NCI-H1048 (cell line): ENCODE data around the gene RPL18.

Experiments used
- DNase-seq: peaks from one replicate; lab custom pipeline; 2025; lab: John Stamatoyannopoulos, UW

RPL18 gene

DNA sequence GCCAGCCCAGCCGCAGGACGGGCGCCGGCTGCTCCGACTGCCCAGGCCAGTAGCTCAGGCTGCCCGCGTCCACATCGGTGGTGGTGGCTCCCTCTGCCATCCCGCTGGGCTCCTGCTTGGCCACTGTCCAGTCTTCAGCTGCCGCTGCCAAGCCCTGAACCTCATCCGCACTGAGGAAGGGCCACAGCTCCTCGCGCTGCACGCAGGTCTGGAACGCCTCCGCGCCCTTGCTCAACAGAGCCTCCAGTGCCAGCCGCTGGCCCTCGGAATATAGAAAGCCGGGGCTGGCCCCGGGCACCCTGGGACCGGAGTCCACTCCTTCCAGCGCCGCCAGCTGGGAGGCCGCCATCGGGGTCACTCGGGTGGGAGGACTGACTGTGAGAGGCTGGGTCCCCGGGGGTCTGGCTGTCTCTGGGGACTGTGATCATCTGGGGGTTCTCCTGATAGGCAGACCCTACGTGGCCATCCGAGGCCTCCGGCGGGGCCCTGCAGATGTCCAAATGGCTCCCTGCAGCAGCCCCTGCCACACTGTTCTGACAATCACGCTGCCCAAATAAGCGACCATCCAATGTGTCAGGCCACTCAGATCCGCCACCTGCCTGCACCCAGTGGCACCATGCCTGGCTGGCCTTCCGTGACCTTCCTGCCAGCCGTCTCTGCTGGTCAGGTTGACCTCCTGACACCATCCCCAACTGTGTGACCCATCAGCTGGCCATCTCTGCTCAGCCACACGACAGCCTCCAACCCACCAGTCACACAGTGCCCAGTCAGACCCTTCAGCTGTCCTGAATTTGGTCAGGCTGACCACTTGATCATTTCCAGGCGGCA, 5.7 kb downstream of the RPL18 start:
- no peak for DNase-seq

DNA sequence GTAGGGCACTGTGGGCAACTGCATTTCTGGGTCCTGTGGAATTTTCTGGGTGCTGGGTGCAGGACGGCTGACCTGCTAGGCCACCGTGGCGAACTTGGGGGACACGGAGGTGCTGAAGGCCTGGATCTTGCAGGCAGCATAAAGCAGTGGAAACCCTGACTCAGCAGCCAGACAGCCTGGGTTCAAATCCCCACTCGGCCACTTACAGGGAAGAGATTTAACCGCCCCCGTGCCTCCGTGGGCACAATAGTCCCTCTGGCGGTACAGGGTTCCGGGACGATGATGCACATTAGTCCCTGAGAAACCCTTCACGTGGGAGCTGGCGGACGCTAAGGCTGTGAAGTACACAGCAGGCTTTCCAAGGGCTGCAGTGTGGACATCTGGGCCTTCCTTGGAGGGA, 7.1 kb downstream of the RPL18 start:
- no peak for DNase-seq

DNA sequence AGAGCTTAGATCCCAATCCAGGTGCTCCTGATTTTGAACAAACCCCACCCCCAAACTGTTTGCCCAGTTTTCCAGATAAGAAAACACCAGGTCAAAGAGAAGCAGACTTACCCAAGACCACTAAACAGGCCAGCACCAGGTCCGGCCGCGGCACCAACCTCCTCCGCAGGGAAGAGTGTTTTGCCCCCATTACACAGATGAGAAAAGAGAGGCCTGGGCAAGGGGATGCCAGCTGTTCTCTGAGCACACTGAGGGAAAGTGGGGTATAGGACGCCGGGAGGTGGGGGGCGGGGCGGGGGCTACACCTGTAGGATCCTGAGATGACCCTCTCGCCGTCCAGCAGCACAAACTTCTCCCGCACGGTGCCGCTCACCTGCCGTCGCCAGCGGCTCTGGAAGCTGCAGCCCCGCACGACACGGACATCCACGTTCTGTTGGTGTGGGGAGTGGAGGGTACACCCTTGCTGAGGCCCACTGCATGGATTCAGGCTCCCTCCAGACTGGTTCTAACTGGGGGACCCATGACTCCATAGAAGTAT, 9.3 kb downstream of the RPL18 start:
- DNase-seq, result no peak

DNA sequence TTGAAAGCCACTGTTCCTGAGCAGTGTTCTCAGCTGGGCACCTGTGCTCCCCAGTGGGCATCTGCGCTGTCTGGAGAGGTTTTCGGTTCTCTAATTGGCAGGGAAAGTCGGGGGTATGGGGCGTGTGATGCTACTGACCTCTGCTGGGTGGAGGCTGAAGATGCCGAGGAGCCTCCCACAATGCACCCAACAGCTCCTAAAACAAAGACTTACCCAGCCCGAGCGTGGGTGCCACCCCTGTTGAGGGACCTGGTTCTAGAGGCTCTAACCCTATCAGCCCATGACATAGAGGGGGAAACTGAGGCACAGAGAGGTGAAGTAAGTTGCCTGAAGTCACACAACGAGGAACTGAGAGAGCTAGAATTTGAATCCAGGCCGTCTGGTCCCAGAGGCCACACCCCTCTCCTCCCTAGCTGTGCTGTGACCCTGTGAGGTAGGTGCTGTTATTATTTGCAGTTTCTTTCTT, 10.1 kb downstream of the RPL18 start:
- DNase-seq, result no peak

DNA sequence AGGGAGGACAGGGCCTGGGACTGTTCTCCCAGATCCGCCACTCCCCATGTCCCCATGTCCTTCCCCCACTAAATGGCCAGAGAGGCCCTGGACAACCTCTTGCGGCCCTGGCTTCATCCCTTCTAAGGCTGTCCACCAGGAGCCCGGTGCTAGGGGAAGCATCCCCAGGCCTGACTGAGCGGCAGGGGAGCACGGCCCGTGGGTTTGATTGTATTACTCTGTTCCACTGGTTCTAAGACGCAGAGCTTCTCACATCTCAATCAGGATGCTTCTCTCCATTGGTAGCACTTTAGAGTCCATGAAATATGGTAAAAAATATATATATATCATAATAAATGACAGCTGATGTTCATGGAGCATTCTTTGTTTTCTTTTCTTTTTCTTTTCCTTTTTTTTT, 11.6 kb downstream of the RPL18 start:
- no peak for DNase-seq

DNA sequence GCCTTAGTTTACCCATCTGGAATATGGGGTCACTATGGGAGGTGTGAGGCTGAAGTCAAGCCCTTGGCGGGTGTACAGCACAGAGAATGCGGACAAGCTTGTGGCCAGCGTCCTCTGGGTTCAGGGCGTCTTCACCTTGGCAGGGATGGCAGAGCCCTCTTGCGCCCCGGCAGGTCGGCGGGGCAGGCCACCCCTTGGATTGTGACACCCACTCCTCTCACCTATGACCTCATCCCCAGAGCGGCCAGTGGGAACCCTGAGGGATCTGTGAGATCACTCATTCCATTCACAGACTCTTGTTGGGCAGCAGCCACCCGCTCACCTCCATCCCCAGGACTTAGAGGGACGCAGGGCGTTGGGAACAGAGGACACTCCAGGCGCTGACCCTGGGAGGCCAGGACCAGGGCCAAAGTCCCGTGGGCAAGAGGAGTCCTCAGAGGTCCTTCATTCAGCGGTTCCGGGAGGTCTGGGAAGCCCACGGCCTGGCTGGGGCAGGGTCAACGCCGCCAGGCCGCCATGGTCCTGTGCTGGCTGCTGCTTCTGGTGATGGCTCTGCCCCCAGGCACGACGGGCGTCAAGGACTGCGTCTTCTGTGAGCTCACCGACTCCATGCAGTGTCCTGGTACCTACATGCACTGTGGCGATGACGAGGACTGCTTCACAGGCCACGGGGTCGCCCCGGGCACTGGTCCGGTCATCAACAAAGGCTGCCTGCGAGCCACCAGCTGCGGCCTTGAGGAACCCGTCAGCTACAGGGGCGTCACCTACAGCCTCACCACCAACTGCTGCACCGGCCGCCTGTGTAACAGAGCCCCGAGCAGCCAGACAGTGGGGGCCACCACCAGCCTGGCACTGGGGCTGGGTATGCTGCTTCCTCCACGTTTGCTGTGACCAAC, 12.3 kb downstream of the RPL18 start, which contains the start of gene SPACA4:
TSS of gene SPACA4 (plus strand) at position 280 of the 896 bp plus-strand sequence. CDS start at position 517, 237 bp downstream.
- DNase-seq, result no peak

DNA sequence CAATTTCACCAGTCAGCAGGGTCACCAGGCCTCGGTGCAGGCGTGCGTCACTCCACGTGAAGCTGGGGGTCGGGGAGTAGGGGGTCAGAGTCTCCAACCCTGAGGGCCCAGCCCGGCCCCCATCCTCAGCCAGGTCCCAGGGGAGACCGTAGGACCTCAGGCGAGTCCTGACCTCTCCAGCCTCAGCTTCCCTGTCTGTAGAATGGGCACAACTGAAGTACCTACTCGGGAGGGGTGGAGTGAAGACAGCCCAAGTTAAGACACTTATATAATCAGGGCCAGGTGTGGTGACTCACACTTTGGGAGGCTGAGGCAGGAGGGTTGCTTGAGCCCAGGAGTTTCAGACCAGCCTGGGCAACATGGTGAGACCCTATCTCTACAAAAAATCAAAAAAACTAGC, 15.1 kb downstream of the RPL18 start:
- no peak for DNase-seq

DNA sequence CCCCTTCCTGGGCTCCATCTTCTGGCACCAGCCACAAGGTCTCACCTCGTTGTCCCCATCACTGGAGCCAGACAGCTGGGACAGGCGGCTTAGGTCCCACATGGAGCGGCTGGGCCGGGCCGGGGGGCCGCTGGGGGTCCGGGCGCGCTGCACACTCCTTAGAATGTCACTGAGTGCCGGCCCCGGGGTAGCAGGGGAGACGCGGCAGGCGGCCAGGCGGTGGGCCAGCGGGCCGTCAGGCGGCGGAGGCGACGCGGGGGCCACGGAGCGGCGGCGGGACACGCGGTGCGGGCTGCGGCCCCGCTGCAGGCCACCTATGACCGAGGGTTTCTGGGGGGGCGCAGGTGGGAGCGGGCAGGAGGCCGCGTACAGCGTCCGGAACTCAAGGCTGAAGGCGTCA, 15.5 kb downstream of the RPL18 start:
- no peak for DNase-seq

DNA sequence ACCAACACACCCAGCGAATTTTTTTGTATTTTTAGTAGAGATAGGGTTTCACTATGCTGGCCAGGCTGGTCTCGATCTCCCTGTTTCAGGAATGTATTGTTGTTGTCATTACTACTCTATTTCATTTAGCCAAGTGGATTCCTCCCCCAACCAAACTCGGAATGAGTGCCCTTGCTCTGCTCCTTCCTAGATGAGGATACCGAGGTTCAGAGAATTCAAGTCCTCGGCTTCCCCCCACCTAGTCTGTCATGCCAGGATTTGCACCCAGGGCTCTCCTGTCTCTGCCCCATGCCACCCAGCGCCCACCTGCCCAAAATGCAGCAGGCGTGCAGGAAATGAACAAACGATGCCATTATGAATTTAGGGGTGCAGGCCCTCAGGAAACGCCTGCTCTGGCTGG, 16.0 kb downstream of the RPL18 start:
- no peak for DNase-seq

DNA sequence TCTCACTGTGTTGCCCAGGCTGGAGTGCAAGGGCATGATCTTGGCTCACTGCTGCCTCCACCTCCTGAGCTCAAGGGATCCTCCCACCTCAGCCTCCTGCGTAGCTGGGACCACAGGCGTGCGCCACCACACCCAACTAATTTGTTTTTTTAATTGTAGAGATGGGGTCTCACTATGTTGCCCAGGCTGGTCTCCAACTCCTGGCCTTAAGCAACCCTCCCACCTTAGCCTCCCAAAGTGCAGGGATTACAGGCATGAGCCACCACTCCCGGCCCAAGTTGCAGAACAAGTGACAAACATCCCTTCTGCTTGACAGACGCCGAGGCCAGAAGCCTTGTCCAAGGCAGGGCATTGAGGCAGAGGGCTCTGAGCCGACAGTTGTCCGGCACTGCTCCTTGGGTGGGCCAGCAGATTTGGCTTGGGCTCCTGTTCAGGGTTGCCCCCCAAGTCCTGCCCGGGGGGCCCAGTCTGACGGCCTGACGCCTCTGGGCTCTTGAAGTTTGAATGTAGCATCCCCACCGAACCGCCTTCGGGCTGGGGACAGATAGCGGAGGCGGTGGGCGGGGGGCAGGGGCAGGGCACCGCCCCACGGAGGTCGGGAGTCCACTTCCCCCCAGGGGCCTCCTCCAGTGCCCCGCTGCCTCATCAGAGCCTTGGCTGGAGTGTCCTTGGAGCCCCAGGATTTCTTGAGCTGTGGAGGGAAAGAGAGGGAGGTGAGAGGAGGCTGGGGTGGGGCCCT, 18.1 kb downstream of the RPL18 start:
- DNase-seq, result no peak

DNA sequence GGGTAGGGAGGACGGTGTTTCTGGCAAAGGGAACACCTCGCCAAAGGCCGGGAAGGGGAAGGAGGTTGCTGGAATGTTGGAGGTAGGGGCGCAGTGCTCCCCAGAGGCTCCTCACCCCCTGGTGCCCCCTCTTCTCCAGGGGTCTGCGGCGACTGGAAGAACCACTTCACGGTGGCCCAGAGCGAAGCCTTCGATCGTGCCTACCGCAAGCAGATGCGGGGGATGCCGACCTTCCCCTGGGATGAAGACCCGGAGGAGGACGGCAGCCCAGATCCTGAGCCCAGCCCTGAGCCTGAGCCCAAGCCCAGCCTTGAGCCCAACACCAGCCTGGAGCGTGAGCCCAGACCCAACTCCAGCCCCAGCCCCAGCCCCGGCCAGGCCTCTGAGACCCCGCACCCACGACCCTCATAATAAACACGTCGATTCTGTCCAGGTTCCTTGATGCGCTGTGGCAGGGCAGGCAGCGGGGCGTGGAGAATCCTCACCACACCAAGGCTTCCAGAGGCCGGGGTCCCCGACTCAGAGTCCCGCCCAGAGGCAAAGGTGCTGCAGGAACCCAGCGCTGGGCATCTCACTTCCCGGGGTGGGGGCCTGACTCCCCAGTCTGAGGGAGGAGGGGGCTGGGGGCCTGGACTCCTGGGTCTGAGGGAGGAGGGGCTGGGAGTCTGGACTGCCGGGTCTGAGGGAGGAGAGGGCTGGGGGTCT, 19.8 kb downstream of the RPL18 start:
- no peak for DNase-seq

DNA sequence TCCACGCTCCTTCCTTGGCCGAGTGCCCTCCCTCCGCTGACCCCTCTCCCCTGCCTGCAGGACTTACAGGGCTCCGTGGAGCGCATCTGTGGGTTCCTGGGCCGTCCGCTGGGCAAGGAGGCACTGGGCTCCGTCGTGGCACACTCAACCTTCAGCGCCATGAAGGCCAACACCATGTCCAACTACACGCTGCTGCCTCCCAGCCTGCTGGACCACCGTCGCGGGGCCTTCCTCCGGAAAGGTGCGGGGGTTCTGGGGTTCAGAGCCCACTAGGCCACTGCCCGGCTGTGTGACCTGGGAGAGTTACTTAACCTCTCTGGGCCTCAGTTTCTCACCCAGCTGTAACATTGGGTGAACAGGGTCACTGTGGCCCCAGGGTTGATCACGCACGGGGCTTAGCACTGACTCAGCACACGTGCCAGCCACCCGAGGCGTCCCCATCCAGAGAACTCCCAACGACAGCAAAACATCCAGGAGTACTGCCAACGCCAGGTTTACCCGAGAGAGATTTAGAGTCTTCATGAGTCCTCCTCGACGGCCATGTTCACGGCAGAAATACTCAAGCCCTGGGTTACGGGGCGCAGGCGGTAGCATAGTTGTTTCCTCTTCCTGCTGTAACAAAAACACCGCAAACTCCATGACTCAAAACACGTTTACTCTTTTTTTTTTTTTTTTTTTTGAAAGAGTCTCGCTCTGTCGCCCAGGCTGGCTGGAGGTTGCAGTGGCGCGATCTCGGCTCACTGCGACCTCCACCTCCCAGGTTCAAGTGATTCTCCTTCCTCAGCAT, 22.1 kb downstream of the RPL18 start:
- DNase-seq, result no peak

DNA sequence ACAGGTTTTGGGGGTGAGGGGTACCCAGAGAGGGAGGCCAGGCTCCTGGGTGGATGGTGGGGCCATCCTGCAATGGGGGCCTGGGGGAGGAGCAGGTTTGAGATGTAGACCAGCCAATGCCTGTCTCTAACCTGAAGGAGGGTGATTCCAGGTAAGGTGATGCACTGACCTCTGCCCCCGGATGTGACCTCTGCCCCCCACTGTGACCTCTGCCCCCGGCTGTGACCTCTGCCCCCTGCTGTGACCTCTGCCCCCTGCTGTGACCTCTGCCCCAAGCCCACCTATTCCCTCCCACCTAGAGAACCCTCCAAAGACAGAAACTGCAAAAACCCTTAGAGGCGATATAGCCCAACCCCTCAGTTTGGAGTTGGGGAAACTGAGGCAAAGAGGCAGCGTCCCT, 22.7 kb downstream of the RPL18 start:
- DNase-seq, result no peak

DNA sequence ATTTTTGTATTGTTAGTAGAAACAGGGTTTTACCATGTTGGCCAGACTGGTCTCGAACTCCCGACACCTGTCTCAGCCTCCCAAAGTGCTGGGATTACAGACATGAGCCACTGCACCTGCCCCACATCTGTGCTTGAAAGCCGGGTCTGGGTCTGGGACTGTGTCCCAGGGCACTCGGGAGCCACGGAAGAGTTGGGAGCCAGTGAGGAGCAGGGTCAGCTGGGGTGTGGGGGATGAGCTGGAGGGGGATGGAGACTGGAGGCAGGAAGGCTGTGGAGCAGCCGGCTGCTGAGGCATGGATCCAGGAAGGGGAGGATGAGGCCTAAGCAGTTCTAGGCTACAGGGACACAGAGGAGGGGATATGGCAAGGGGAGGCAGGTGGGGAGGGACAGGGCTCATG, 23.1 kb downstream of the RPL18 start:
- DNase-seq, result no peak

DNA sequence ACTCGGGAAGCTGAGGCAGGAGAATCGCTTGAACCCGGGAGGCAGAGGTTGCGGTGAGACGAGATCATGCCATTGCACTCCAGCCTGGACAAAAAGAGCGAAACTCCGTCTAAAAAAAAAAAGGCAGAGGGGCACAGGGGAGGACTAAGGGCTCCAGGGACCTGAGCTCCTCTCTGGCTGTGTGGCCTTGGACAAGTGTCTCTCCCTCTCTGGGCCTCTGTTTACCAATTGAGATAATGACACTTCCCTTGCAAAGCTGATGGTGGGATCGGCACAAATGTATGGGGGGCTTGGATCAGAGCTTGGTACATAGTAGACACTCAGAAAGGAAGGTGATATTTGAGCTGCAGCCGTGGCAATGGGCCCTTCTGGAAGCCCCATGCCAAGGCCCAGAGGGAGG, 23.8 kb downstream of the RPL18 start:
- DNase-seq, result no peak

DNA sequence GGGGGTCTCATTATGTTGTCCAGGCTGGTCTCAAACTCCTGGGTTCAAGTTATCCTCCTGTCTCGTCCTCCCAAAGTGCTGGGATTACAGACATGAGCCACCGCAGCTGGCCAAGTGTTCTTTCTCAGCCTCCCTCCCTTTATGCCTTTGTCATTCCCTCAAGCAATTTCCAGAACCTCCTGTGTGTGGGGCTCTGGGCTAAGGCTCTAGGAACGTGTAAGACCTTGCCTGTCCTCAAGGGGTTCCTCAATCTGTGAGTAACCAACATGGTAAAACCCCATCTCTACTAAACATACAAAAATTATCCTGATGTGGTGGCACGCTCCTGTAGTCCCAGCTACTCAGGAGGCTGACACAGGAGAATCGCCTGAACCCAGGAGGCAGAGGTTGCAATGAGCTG, 28.0 kb downstream of the RPL18 start:
- no peak for DNase-seq

DNA sequence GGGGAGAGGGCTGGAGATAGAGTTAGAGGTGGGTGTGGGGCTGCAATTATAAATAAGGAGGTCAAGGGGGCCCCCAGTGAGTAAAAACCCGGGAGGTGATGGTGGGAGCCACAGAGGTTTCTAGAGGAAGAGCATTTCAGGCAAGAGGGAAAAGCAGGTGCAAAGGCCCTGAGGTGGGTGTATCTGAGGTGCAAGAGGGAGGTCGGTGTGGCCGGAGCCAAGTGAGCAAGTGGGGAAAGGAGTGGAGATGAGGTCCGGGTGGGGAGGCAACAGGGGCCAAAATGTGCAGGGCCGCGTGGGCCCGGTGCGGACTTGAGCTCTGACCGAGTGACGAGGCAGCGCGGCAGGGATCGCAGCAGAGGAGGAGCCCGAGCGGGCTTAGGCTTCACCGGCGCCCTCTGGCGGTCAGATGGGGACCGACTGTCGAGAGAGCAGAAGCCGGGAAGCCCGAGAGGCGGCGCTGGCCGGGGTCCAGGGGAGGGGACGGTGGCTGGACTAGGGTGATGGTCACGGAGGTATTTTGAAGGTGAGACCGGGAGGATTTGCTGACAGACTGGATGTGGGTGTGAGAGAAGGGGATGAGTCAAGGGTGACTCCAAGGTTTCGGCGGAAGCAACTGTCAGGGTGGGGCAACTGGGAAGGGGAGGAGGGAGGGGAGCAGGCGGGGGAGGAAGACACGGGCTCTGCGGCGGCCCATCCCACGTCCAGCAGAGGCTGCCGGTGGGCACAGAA, 30.1 kb downstream of the RPL18 start:
- DNase-seq, result peak; percentile 85

DNA sequence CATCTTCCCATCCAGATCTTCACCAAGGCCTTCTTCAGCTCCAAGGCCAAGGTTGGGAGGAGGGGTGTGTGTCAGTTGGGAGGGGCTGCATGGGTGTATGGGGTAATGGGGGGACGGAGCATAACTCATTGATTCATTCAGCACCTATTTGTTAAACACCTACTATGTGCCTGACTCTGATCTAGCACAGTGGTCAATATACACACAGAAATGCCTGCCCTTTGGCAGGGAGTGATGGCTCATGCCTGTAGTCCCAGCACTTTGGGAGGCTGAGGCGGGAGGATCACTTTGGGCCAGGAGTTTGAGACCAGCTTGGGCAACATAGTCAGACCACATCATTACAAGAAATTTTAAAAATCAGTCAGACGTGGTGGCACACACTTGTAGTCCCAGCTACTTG, 31.6 kb downstream of the RPL18 start:
- DNase-seq, result no peak

DNA sequence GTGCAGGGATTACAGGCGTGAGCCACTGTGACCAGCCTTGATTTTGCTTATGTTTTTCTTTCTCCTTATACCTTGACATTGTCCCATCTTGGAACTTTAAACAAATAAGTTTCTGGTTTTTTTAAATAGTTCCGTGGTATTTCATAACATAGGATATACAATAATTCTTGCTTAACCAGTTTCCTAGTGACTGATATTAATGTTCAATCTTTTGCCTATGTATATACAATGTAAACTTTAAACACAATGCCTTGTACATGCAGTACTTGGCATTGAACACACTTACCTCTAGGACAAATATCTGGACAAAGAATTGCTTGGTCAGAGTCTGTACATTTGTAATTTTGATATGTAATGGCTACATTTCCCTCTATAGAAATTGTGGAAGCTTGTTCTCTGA, 36.8 kb downstream of the RPL18 start:
- no peak for DNase-seq

DNA sequence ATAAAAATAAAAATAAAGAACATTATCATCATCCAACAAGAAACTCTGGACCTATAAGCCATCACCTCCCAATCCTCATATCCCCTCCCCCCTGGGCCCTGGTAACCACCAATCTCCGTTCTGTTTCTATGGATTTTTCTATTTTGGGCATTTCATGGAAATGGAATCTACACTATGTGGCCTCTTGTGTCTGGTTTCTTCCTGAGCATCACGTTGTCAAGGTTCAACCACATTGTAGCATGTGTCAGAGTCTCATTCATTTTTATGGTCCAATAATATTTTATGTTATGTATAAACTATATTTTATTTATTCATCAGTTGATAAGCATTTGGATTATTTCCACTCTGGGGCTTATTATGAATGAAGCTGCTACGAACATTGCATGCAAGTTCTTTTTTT, 40.1 kb downstream of the RPL18 start:
- no peak for DNase-seq
